Activated CD4-positive, CD25-positive, alpha-beta regulatory T cell treated with anti-CD3 and anti-CD28 coated beads, Interleukin-2, amount 50 U/mL, for 72 hours (primary cell): ENCODE measurements around the gene CRYBG3.
A peak's percentile ranks its signal among the peaks of the same experiment; 100 is the strongest.
"Not testable (repeated sequence)": the region's sequence is repeated elsewhere in the genome, so short reads cannot be mapped to it uniquely, and the experiment has no call there.

Experiments used
- DNase-seq: peaks from one replicate; pipeline ENCODE4 v3.0.0; 2021

The CRYBG3 gene

DNA sequence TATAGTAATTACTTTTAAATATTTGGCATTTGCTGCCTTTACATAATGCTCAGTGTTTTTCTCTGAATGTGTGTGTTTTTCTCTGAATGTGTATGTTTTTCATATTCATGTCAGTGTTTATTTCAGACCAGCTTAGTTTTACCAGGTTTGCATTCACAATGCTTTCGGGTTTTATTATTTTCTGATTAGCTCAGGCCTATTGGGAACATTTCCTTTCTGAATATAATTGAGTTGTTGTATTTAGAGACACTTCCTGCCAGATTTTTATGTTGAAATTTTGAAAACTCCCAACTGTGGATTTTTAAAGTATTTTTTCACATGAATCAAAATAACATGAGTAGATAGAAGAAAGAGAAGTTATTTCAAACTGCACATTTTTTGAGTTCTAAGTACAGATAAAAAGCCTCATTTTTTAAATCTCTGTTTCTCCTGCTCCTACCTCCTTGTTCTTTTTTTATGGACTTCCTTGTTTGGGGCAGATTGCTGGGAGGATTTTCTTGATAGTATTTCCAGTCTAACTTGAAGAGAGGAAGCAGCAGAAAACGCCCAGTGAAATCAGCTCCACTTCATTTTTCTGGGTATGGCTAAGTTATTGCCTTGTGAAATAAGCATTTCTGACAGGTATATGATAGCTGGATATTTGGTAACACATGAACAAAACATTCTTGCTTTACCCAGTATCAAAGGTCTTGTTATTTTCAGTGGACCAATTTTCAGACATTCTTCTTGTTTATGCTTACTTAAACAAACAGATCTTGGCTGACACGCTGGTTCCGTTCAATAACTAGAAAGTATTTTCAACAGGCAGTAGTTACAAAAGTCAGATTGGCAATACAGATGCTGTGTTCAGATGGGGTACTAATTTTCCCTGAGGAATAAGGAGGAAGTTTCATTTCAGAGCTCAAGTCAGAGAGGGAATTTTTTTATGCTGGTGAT is 79.8 kb downstream of the CRYBG3 start:
- no peak for DNase-seq

DNA sequence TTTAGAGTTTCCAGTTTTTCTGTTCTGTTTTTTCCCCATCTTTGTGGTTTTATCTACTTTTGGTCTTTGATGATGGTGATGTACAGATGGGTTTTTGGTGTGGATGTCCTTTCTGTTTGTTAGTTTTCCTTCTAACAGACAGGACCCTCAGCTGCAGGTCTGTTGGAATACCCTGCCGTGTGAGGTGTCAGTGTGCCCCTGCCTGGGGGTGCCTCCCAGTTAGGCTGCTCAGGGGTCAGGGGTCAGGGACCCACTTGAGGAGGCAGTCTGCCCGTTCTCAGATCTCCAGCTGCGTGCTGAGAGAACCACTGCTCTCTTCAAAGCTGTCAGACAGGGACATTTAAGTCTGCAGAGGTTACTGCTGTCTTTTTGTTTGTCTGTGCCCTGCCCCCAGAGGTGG is 88.0 kb downstream of the CRYBG3 start:
- not testable (repeated sequence) for DNase-seq

DNA sequence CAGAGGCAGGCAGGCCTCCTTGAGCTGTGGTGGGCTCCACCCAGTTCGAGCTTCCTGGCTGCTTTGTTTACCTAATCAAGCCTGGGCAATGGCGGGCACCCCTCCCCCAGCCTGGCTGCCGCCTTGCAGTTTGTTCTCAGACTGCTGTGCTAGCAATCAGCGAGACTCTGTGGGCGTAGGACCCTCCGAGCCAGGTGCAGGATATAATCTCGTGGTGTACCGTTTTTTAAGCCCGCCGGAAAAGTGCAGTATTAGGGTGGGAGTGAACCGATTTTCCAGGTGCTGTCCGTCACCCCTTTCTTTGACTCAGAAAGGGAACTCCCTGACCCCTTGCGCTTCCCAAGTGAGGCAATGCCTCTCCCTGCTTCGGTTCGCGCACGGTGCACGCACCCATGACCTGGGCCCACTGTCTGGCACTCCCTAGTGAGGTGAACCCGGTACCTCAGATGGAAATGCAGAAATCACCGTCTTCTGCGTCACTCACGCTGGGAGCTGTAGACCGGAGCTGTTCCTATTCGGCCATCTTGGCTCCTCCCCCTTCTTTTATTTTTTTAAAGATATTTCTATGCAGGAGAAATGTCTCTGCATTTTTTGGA is 88.5 kb downstream of the CRYBG3 start:
- peak; percentile 31 for DNase-seq

DNA sequence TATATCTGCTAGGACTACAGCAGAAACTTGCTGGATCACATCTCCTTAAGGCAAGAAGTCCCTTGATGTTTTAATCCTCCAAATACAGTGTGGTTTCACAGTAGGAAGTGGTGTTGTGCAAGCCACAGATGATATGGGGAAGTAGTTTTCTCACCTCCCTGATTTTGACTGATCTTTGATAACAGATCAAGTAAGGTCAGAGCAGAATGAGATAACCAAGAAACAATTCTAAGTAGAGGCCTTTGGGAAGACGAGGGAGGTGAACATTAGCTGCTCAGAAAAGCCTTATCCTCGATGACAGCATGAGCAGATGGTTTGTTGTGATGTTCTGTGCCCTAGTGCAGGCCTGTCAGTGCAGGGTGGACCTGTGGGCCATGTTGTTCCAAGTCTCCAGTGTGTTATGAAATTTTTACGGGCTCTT is 89.1 kb downstream of the CRYBG3 start:
- no peak for DNase-seq

DNA sequence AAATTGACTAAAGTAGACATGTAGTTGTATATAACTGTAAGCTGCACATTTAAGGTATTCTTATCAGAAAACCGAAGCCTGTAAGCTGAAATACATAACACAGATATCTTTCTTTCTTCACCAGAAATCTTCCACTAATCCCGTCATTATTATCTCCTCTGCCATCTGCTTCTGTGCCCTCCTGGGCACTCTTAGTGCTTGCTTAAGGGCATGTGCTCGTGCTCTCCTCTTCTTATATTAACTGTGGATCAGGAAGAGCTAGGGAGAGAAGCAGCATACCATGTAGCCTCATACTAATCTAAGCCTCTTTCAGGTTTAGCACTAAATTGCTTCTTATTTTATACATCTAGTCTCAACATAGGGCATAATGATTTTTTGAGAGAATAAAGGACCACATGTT is 89.6 kb downstream of the CRYBG3 start:
- DNase-seq = no peak

DNA sequence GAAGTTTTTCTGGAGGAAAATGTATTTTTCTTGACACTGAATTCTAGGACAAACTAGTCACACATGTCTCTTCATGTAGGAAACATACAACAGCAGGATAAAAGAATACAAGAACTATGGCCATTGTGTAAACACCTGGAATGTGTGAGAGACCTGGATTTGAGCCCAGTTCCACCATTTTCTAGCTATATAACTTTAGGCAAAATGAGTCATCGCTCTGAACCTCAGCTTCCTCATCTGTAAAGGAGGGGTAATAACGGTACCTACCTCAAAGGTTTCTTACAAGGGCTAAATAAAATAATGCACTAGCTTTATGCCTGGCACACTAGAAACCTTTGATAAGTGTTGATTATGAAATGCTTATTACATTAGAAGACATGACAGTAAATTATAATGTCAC is 92.6 kb downstream of the CRYBG3 start:
- DNase-seq = no peak

DNA sequence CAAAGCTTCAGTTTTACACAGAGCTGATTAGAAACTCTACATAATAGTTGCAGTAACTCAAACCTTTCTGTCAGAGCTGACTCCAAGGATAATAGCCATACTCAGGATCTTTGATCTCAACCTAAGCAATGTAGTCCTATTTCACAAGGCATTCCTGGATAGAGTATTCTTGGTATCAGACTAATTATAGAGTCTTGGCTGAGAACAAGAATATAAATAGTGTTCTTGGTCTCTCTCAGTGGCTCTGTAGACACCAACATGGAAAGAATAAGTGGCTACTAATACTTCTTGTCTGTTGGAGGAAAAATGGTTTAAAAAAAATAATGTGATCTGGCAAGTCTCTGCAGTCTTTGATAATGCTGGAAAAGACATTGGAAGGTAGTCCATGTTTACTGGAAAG is 94.8 kb downstream of the CRYBG3 start:
- no peak for DNase-seq

DNA sequence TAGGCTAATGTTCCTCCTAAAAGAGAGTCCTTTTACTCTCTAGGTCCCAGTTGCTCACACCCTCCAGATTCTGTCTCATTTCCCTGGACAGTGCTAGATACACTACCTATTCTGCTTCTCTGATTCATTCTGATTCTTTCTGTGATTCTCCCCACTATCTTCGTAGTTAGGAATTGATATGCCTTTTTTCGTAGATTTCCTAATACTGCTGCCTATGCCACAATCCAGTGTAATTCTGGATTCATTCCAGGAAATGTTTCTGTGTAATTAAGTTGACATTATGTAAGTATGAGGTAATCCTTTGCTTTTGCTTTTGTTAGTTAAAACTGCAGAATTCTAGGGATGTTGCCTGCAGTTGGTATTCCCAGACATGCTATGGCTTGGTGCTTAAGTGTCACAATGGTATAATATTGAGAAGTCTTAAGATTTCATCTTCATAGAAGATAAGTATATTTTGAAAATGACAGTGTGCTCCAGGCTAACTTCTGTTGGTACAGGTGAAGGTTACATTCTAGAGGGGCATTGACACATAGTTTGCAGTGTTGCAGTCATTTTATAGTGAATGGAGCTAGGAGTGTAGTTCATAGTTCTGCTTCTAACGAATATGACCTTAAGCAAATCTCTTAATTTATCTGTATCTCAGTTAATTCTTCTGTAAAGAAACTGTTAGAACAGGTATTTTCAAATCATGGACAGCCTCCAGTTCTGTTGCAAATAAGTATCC is 96.2 kb downstream of the CRYBG3 start:
- DNase-seq = no peak

DNA sequence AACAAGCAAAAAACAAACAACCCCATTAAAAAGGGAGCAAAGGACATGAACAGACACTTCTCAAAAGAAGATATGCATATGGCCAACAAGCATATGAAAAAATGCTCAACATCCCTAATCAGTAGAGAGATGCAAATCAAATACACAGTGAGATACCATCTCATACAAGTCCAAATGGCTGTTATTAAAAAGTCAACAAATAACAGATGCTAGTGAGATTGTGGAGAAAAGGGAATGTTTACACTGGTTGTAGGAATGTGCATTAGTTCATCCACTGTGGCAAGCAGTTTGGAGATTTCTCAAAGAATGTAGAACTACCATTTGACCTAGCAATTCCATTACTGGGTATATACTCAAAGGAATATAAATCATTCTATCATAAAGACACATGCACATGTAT is 105.9 kb downstream of the CRYBG3 start:
- no peak for DNase-seq

DNA sequence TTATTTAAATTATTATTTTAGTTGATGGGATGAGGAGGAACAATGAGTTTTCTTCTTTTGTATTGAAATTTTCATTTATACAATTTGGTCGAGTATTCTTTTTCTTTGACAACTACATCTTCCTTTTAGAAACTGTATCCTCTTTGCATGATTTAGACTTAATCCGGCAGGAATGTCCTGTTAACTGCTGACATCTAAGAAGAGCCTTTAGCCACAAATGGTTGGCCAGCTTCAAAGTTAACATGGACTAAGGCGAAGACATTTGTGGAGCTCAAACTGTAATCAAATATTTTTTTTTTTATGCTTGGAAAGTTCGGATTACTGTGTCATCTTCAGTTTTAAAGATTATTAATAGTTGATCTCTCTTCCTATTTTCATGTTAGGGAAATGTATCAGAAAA is 107.2 kb downstream of the CRYBG3 start:
- no peak for DNase-seq

DNA sequence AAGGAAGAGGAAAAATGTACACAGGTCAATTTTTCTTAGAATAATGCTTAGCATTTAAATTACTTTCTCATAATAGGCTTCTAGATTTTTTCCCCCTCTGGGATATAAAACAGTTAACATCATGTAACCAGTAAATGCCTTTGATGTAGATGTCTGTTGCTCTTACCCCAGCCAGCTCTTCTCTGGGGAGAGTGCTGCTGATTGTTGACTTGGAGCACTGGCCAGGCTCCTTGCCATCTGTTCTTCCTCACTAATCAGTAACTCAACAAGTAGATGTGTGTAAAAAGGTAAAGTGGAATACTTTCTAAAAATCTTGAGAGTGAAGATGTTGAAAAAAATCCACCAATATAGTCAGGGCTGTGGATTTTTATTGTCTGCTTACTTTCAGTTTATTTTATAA is 108.2 kb downstream of the CRYBG3 start:
- DNase-seq = no peak

DNA sequence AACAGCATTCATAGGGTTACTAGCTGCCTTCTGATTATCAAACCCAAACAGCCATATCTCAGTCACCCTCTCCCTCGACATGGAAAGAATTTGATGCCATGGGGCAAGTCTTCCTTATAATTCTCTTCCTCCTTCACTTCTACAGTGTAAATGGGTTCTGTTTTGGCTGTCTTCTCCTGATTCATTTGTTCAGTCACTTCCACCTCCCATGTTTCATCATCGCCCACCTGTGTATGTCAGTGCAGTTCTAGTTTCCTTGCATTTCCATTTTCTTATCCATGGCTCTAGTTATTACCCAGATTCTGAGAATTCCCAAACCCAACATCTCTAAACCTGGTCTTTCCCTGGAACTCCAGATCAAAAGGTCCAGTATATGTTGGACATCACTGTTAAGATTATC is 109.4 kb downstream of the CRYBG3 start:
- no peak for DNase-seq

DNA sequence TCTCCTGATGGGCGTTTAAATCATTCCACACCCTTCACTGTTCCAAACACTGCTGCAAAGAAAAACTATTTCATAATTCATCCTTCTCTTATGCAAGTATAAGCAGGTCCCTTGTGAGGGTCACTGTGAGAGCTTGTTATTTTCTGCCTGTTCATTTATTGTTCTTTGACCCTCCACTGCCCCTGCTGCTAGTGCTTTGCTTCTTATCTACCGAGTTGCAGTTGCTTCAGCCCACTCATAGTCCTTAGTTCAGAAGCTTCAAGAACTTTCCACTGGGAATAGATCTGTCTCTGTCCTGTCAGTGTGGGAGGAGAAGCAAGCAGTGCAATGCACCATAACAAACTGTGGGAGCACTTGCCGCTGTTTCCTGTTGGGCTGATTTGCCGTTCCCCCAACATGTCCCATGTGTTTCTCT is 110.6 kb downstream of the CRYBG3 start:
- no peak for DNase-seq

DNA sequence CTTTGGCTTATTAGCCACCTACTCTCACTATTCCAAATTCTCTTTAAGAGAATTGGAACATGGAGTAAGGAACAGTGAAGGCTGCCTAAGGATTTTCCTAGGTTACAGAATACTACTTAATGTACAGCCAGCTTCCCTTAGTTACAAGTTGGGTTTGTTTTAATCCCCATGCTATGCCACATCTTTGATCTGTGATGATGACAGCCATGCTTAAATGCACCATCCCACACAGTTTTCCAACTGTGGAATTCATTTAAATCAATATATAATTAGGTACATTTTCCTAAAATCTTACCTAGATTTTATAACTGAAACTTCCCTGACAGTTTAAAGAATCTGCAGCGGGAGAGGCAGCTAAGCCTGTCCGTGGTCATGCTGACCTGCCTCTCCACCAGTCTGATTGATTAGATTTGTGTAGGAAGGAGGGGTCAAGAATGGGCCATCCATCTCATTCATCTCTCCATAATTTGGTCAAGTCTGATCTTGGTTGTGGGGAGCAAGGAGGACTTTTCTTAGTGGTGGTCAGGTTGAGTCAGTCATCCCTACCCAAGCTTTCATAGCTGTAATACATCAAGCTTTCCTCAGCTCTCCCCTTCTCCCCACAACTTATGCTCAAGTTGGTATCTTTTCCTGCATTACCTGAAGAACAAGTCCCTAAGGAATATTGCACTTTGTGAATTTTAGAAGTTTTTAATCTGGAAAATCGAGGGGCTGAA is 113.3 kb downstream of the CRYBG3 start:
- DNase-seq = no peak

DNA sequence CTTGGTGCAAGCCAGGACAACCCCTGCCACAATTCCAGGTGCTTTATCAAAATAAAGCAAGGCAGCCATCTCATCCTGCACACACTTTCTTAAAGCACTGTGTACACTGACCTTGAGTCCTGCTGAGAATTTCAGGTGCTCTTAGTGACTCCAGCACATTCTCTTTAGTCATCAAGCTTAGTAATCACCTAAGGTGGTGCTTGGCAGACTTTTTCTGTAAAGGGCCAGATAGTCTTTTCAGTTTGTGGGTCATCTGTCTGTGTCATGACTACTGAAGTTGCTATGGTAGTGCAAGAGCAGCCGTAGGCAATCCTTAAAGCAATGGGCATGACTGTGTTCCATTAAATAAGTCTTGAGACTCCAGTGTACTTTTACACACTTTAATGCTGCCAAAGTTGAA is 114.0 kb downstream of the CRYBG3 start:
- DNase-seq = no peak

DNA sequence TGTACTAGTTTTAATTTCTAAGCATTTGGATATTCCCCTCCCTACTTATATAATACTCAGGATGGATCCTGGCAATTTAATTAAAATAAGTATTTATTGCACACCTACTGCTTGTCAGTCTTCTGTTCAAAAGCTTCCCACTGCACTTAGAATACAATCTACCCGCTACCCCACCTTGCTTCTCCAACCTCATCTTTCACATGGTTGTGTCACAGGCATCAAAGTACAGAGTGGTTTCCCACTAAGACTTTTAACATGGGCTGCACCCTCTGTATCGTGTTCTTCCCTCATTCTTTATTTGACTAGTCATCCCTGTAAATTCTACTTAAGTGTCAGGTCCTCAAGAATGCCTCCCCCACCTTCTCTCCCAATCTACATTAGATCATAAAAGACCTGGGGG is 115.4 kb downstream of the CRYBG3 start:
- DNase-seq = no peak

DNA sequence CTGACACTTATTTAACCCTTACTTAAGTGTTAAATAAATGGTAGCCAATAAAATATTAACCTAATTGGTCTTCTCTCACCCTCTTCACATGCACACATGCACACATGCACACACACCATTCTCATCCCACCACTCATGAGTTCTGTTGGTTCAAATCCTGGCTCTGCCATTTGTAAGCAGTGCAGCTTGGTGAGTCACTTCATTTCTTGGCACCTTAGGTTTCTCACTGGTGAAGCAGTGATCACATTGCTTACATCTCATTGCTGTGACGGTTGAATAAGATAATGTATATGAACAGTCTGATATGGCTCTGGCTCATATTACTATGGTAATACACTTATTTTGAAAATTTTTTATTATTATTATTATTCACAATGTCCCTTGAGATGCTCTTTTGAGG is 116.6 kb downstream of the CRYBG3 start:
- no peak for DNase-seq

DNA sequence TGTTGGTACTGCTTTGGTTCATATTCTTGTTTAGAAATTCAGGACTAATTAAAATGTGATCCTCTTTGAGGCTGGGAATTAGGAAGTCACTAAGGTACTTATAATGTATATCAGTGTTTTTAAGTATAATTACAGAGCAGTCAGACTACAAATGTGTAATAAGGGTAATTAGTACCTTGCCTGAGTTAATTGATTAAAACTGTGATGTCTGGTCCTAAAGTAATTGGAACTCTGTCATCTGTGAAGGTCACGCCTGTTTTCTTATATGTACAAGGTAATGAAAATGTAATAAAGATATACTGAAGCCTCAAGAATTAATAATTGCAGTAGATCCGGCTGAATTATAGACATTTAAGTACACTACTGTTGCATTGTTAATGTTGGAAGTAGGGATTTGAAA is 117.6 kb downstream of the CRYBG3 start:
- DNase-seq = no peak

DNA sequence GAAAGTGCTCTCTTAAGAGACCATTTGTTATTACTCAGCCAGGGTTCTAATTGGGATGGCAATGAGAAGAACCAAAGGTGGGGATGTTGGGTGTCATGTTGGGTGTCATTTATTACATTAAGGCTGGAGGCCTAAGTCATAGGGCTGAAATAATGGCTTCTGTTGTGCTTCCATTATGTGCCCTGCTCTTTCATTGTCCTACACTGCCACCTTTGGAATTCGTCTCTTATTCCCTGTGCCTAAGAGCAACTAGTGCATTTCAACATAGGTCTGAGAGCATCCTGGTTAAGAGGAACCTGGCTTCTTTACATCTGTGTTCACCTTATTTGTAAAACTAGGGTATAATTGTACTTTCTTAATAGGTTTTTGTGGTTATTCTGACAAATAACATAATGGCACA is 118.2 kb downstream of the CRYBG3 start:
- DNase-seq = no peak

DNA sequence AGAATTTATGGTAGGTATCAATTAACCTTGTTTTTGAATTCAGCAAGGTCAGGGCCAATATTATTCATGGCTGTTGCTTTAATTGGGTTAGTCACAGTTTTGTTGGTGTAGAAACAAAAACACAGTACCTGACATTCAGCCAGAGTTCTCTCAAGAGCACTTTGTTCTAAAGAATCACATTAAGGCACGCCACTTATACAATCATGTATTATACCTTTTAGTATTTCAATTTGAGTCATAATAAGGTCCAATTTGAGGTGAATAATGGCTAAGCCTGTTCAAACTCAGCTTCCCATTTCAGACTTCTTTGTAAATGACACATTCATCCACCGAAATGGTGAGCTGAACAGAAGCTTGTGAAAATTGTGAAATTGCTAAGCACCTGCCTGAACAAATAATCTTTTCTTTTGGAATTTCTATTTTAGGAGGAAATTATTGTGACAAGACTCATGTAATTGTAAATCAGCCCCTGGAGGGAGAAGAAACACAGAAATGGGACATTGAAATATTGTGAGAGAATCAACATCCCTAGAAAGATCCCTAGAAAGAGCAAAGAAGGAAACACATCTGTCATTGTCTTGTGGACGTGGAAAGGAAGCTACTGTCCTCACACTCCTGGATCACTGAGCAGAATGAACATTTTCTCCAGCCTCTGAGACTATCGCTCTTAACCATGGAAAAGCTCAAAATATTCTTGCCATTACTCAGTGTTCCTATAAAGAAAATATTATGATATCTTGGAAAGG is 121.2 kb downstream of the CRYBG3 start:
- no peak for DNase-seq

DNA sequence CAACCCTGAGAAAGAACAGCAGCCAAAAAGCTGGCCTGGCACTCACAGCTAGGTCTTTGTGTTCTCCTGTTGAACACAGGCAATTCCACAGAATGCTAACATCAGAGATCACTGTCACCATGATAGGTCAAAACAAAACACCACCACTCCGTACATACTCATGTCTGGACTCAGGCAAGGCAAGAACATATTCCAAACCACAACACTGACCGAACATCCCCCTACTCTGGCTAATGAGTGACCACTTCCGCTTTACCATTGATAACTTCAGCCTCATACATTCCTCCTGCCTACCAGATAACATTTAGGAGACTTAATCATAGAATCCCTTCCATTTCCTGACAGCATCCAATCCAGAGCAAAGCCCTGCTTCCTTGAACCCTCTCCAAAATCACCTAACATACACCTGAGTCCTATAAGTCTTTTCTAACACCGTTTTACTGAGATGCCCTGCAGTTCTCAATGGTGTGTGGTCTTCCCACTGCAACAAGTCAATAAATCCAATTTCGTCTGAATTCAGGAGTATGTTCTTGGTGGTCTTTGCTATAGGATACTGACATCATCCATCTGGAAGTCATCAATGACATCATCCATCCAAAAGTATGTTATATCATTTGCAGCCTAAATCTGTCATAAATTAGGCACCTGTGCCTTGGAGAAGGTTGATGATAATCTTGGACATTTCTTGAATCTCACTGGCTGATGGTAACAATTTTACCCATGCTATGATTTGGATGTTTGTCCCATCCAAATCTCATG is 126.7 kb downstream of the CRYBG3 start:
- no peak for DNase-seq

DNA sequence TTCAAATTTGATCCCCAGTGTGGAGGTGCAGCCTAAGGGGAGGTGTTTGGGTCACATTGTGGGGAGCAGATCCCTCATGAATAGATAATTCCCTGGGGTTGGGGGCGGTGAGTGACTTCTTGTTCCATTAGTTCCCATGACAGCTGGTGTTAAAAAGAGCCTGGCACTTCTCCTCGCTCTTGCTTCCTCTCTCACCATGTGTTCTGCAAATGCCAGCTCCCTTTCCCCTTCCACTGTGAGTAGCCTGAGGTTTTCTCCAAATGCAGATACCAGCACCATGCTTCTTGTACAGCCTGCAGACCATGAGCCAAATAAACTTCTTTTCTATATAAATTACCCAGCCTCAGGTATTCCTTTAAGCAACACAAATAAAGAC is 127.3 kb downstream of the CRYBG3 start:
- DNase-seq = no peak
